ENCODE results near the gene LIX1L.

DNA sequence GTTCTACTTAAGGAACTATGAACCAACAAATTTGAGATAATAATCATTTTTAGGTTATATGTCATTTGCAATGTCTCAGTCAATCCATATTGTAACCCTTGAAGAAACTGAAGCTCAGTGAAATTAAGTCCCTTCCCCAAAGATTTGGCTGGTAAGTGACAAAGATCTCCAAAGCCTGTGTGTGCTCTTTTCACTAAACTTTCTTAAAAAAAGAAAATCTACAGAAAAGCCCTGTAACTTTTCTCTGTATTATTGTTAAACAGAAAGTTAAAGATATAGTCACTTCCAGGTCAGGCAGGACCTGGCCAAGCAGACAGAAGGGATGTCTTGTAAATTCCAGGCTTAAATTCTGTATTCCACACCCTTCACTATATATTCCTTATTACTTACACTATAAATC is 1.5 kb downstream of the LIX1L start:
- TF ChIP-seq, protein P1, sequence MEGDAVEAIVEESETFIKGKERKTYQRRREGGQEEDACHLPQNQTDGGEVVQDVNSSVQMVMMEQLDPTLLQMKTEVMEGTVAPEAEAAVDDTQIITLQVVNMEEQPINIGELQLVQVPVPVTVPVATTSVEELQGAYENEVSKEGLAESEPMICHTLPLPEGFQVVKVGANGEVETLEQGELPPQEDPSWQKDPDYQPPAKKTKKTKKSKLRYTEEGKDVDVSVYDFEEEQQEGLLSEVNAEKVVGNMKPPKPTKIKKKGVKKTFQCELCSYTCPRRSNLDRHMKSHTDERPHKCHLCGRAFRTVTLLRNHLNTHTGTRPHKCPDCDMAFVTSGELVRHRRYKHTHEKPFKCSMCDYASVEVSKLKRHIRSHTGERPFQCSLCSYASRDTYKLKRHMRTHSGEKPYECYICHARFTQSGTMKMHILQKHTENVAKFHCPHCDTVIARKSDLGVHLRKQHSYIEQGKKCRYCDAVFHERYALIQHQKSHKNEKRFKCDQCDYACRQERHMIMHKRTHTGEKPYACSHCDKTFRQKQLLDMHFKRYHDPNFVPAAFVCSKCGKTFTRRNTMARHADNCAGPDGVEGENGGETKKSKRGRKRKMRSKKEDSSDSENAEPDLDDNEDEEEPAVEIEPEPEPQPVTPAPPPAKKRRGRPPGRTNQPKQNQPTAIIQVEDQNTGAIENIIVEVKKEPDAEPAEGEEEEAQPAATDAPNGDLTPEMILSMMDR (IDR thresholded peaks at IDR 0.05): no peak
- TF ChIP-seq POLR2A (IDR thresholded peaks at IDR 0.05) (no peak), POLR2AphosphoS5 (IDR thresholded peaks at IDR 0.05) (no peak)
